ENCODE results near the gene SLC25A21.

DNA sequence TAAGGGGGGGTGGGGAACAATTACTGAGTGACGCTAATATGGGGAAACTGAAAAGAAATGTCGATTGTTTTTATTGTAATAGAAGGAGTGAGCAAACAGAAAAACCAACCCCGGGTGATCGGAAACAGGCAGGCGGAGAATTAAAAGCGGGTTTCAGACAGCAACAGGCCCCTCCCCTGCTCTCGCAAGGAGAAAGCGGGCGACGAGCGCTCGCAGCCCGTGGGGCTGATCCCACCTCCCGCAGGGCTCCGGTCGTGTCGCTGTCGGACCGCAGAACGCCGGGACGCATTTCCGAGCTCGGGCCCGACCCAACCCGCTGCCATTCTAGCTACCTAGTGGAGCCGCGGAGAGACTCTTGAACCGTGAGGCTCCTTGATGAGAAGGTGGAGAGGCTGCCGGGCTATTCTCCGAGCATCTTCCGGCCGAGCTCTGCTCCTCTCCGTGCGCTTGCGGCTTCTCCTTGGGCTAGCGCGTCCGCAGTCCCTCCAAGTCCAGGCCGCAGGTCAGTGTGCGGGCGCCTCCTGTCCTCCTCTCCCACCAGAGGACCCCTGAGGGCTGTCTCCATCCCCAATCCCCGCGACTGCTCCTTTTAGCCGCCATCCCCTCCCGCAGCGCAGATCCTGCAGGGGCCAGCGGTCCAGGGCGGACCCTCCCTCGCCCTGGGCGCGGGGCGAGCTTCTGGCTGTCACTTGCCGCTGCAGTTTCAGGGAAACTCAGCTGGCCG lies 514.8 kb downstream of the SLC25A21 start:
- TF ChIP-seq, protein P1, sequence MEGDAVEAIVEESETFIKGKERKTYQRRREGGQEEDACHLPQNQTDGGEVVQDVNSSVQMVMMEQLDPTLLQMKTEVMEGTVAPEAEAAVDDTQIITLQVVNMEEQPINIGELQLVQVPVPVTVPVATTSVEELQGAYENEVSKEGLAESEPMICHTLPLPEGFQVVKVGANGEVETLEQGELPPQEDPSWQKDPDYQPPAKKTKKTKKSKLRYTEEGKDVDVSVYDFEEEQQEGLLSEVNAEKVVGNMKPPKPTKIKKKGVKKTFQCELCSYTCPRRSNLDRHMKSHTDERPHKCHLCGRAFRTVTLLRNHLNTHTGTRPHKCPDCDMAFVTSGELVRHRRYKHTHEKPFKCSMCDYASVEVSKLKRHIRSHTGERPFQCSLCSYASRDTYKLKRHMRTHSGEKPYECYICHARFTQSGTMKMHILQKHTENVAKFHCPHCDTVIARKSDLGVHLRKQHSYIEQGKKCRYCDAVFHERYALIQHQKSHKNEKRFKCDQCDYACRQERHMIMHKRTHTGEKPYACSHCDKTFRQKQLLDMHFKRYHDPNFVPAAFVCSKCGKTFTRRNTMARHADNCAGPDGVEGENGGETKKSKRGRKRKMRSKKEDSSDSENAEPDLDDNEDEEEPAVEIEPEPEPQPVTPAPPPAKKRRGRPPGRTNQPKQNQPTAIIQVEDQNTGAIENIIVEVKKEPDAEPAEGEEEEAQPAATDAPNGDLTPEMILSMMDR (tag by site-specific recombination; IDR thresholded peaks at IDR 0.05): no peak
- TF ChIP-seq ZNF248 (tag by site-specific recombination; IDR thresholded peaks at IDR 0.05) (no peak), ZNF175 (tag by site-specific recombination; IDR thresholded peaks at IDR 0.05) (no peak), ZNF114 (tag by site-specific recombination; IDR thresholded peaks at IDR 0.05) (no peak), ZNF670 (tag by site-specific recombination; IDR thresholded peaks at IDR 0.05; ENCODE audit: low read depth) (no peak), ZNF416 (tag by site-specific recombination; IDR thresholded peaks at IDR 0.05) (no peak), ZNF302 (tag by site-specific recombination; IDR thresholded peaks at IDR 0.05; ENCODE audit: low read depth) (no peak)
- TF ChIP-seq, protein P2, sequence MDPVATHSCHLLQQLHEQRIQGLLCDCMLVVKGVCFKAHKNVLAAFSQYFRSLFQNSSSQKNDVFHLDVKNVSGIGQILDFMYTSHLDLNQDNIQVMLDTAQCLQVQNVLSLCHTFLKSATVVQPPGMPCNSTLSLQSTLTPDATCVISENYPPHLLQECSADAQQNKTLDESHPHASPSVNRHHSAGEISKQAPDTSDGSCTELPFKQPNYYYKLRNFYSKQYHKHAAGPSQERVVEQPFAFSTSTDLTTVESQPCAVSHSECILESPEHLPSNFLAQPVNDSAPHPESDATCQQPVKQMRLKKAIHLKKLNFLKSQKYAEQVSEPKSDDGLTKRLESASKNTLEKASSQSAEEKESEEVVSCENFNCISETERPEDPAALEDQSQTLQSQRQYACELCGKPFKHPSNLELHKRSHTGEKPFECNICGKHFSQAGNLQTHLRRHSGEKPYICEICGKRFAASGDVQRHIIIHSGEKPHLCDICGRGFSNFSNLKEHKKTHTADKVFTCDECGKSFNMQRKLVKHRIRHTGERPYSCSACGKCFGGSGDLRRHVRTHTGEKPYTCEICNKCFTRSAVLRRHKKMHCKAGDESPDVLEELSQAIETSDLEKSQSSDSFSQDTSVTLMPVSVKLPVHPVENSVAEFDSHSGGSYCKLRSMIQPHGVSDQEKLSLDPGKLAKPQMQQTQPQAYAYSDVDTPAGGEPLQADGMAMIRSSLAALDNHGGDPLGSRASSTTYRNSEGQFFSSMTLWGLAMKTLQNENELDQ (tag by site-specific recombination; IDR thresholded peaks at IDR 0.05; ENCODE audit: low read depth): no peak
- TF ChIP-seq, protein P3, sequence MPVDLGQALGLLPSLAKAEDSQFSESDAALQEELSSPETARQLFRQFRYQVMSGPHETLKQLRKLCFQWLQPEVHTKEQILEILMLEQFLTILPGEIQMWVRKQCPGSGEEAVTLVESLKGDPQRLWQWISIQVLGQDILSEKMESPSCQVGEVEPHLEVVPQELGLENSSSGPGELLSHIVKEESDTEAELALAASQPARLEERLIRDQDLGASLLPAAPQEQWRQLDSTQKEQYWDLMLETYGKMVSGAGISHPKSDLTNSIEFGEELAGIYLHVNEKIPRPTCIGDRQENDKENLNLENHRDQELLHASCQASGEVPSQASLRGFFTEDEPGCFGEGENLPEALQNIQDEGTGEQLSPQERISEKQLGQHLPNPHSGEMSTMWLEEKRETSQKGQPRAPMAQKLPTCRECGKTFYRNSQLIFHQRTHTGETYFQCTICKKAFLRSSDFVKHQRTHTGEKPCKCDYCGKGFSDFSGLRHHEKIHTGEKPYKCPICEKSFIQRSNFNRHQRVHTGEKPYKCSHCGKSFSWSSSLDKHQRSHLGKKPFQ (tag by site-specific recombination; IDR thresholded peaks at IDR 0.05): no peak
